AG04449 (cell line): ENCODE results near the gene SH3PXD2A.
"Not testable (repeated sequence)": the region's sequence is repeated elsewhere in the genome, so short reads cannot be mapped to it uniquely, and the experiment has no call there.

ENCODE experiments used
- CTCF ChIA-PET: fragments of 350-600 bp; formaldehyde crosslinking; extraction: SDS; loops from one replicate; lab custom pipeline; 2021; ENCODE audit warnings: antibody characterized with exemption; lab: Yijun Ruan, JAX
- POLR2A ChIA-PET: fragments of 400-600, 350-600 bp; formaldehyde crosslinking; extraction: SDS; loops from one replicate; lab custom pipeline; 2020; ENCODE audit warnings: antibody characterized with exemption, inconsistent platforms; lab: Yijun Ruan, JAX
- DNase-seq: peaks from one replicate; pipeline ENCODE4 v3.0.0-alpha.2; 2010; ENCODE audit warnings: low read depth, low spot score
- H3K4me3 ChIP-seq: 2 replicates; pipeline ENCODE4 v1.5.1; 2011; ENCODE audit warnings: low read depth, mild to moderate bottlenecking, control low read depth, low read length
- CTCF ChIP-seq: IDR thresholded peaks from one replicate; pipeline ENCODE4 v1.5.1; 2011; ENCODE audit warnings: mild to moderate bottlenecking, moderate library complexity, low read length, control low read depth, inconsistent platforms; ENCODE audit not compliant: insufficient read depth; ENCODE audit errors: missing control alignments

The SH3PXD2A gene

GRCh38 chr10:103763374-103764202 lies 91.8 kb downstream of the SH3PXD2A start:
- ChIA-PET CTCF (interaction anchor here (1.0 to 3.4 kb wide), 8 partner anchors 9 to 121 kb away, joined by 3 to 10 read pairs (median 4); no protein-coding TSS in a partner anchor), POLR2A (interaction anchor here (1.7 kb wide), 1 partner anchor 18 kb away, joined by 12 read pairs; no protein-coding TSS in a partner anchor)
- no peak overlapping the region for H3K4me3 ChIP-seq
- DNase-seq = no peak
- TF ChIP-seq CTCF = no peak

- TF ChIP-seq CTCF = no peak
- H3K4me3 ChIP-seq = no peak overlapping the region
- DNase-seq = no peak
- CTCF ChIA-PET = interaction anchor here (0.6 to 3.4 kb wide), 4 partner anchors 13 to 123 kb away, joined by 3 to 10 read pairs (median 4); no protein-coding TSS in a partner anchor
- POLR2A ChIA-PET = no interaction called here
Measured at GRCh38 chr10:103762916-103763315, 92.5 kb downstream of the SH3PXD2A start.

- no peak overlapping the region for H3K4me3 ChIP-seq
- TF ChIP-seq CTCF = no peak
- POLR2A ChIA-PET = no interaction called here
- CTCF ChIA-PET = interaction anchor here (0.6 to 3.4 kb wide), 4 partner anchors 19 to 165 kb away, joined by 3 to 10 read pairs (median 4); no protein-coding TSS in a partner anchor
- DNase-seq = no peak
Measured at GRCh38 chr10:103762162-103762561, 93.2 kb downstream of the SH3PXD2A start.

- no peak for DNase-seq
- POLR2A ChIA-PET = no interaction called here
- CTCF ChIA-PET = interaction anchor here (0.6 to 1.0 kb wide), 3 partner anchors 8 to 20 kb away, joined by 3 to 4 read pairs (median 3); no protein-coding TSS in a partner anchor
- H3K4me3 ChIP-seq = no peak overlapping the region
- no peak for TF ChIP-seq CTCF
Measured at GRCh38 chr10:103761075-103761920, 94.1 kb downstream of the SH3PXD2A start.

DNA sequence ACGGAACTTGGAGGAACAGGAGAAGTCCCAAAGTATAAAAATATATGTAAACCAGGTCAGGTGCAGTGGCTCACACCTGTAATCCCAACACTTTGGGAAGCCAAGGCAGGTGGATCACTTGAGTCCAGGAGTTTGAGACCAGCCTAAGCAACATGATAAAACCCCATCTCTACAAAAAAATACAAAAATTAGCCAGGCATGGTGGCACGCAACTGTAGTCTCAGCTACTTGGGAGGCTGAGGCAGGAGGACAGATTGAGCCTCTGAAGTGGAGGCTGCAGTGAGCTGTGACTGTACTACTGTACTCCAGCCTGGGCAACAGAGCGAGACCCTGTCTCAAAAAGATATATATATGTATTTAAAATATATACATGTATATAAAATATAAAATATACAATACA lies 95.1 kb downstream of the SH3PXD2A start:
- POLR2A ChIA-PET, DNase-seq, H3K4me3 ChIP-seq: not testable (repeated sequence)
- CTCF ChIA-PET = interaction anchor here (1.0 kb wide), 1 partner anchor 9 kb away, joined by 3 read pairs; no protein-coding TSS in a partner anchor

GRCh38 chr10:103759100-103759781 lies 96.1 kb downstream of the SH3PXD2A start:
- TF ChIP-seq CTCF = no peak
- DNase-seq = peak; percentile 68
- POLR2A ChIA-PET = interaction anchor here (0.9 to 2.1 kb wide), 3 partner anchors 13 to 22 kb away, joined by 3 to 10 read pairs (median 9); no protein-coding TSS in a partner anchor
- CTCF ChIA-PET = interaction anchor here (0.7 to 2.3 kb wide), 8 partner anchors 12 to 125 kb away, joined by 3 to 7 read pairs (median 4); no protein-coding TSS in a partner anchor
- H3K4me3 ChIP-seq = no peak overlapping the region
